WTC11 (cell line): ENCODE results near the gene ZNF317. TPM values are rescaled to one million over a fixed set of nuclear protein-coding genes. Genes with fewer than 3 reads are reported as not detected.

ENCODE experiments used
- ATAC-seq: fragments of 200-7000 bp; cut with Tn5 transposase; 2 replicates; pipeline ENCODE4 v1.10.0; 2021; ENCODE audit warnings: mild to moderate bottlenecking, moderate library complexity
- CTCF ChIA-PET: fragments of 300-600 bp; sonication (Branson Sonifier 250); formaldehyde crosslinking; loops from one replicate; lab custom pipeline; 2021; ENCODE audit warnings: antibody characterized with exemption; lab: Charles Lee
- POLR2A ChIA-PET: fragments of 350-600 bp; sonication (Branson Sonifier 250); formaldehyde crosslinking; loops from one replicate; lab custom pipeline; 2021; ENCODE audit warnings: antibody characterized with exemption; lab: Charles Lee
- DNase-seq: peaks from one replicate; pipeline ENCODE4 v3.0.0; 2021; ENCODE audit warnings: low spot score
- H3K27ac Mint-ChIP-seq: 2 replicates; pipeline ENCODE4 v1.8.0; 2021; ENCODE audit warnings: mixed read lengths
- H3K27me3 Mint-ChIP-seq: 2 replicates; pipeline ENCODE4 v1.8.0; 2021; ENCODE audit warnings: low read depth, mild to moderate bottlenecking, moderate library complexity, mixed read lengths
- H3K36me3 Mint-ChIP-seq: 2 replicates; pipeline ENCODE4 v1.8.0; 2021; ENCODE audit warnings: mixed read lengths
- H3K4me1 Mint-ChIP-seq: 2 replicates; pipeline ENCODE4 v1.8.0; 2022; ENCODE audit warnings: mixed read lengths
- H3K4me3 Mint-ChIP-seq: 2 replicates; pipeline ENCODE4 v1.8.0; 2021; ENCODE audit warnings: mild to moderate bottlenecking, moderate library complexity, mixed read lengths
- H3K9me3 Mint-ChIP-seq: 2 replicates; pipeline ENCODE4 v1.8.0; 2021; ENCODE audit warnings: mixed read lengths
- CBFB ChIP-seq: sonication (generic); formaldehyde crosslinking; IDR thresholded peaks from 2 replicates; pipeline ENCODE4 v1.8.1; 2022; ENCODE audit warnings: mild to moderate bottlenecking, low read depth, missing genetic modification reagents
- CREB1 ChIP-seq: sonication (generic); formaldehyde crosslinking; IDR thresholded peaks from 2 replicates; pipeline ENCODE4 v1.8.0; 2023; ENCODE audit warnings: mild to moderate bottlenecking, missing genetic modification reagents
- CREM ChIP-seq: sonication (generic); formaldehyde crosslinking; IDR thresholded peaks from 2 replicates; pipeline ENCODE4 v1.8.1; 2022; ENCODE audit warnings: mild to moderate bottlenecking, missing genetic modification reagents, moderate library complexity
- E2F4 ChIP-seq: sonication (generic); formaldehyde crosslinking; IDR thresholded peaks from 2 replicates; pipeline ENCODE4 v1.8.1; 2022; ENCODE audit warnings: low read depth, mild to moderate bottlenecking, moderate library complexity, missing genetic modification reagents, borderline replicate concordance
- EMX1 ChIP-seq: fragments of 250-450 bp; sonication (Bioruptor Pico); IDR thresholded peaks from 2 replicates; pipeline ENCODE4 v1.8.0; 2021; ENCODE audit warnings: mild to moderate bottlenecking
- FOXJ3 ChIP-seq: sonication (generic); formaldehyde crosslinking; IDR thresholded peaks from 2 replicates; pipeline ENCODE4 v1.9.0; 2021; ENCODE audit warnings: missing genetic modification reagents, mild to moderate bottlenecking, borderline replicate concordance
- FOXK1 ChIP-seq: sonication (generic); formaldehyde crosslinking; IDR thresholded peaks from 2 replicates; pipeline ENCODE4 v1.8.0; 2022; ENCODE audit warnings: mild to moderate bottlenecking, moderate library complexity, missing genetic modification reagents
- GRHL2 ChIP-seq: fragments of 250-450 bp; sonication (Bioruptor Pico); IDR thresholded peaks from 2 replicates; pipeline ENCODE4 v1.8.0; 2022; ENCODE audit warnings: mild to moderate bottlenecking, moderate library complexity; ENCODE audit not compliant: insufficient replicate concordance, severe bottlenecking
- GTF2I ChIP-seq: fragments of 250-450 bp; sonication (Bioruptor Pico); conservative IDR thresholded peaks from 2 replicates; pipeline ENCODE4 v1.4.0; 2021; ENCODE audit warnings: mild to moderate bottlenecking
- MLX ChIP-seq: sonication (generic); formaldehyde crosslinking; IDR thresholded peaks from 2 replicates; pipeline ENCODE4 v1.8.1; 2023; ENCODE audit warnings: mild to moderate bottlenecking, missing genetic modification reagents, moderate library complexity
- MXD4 ChIP-seq: fragments of 250-450 bp; sonication (Bioruptor Pico); IDR thresholded peaks from 2 replicates; pipeline ENCODE4 v1.8.0; 2021; ENCODE audit warnings: mild to moderate bottlenecking, moderate library complexity, borderline replicate concordance
- NFATC4 ChIP-seq: fragments of 250-450 bp; sonication (Bioruptor Pico); IDR thresholded peaks from 2 replicates; pipeline ENCODE4 v1.9.0; 2021; ENCODE audit warnings: mild to moderate bottlenecking
- NFYB ChIP-seq: sonication (generic); formaldehyde crosslinking; conservative IDR thresholded peaks from 2 replicates; pipeline ENCODE4 v1.8.0; 2022; ENCODE audit warnings: low read depth, missing genetic modification reagents
- SP1 ChIP-seq: sonication (generic); formaldehyde crosslinking; conservative IDR thresholded peaks from 2 replicates; pipeline ENCODE4 v1.8.1; 2022; ENCODE audit warnings: missing genetic modification reagents
- TCF7 ChIP-seq: sonication (generic); formaldehyde crosslinking; IDR thresholded peaks from 2 replicates; pipeline ENCODE4 v1.8.0; 2022; ENCODE audit warnings: mild to moderate bottlenecking, low read depth, missing genetic modification reagents, moderate library complexity
- USF1 ChIP-seq: sonication (generic); formaldehyde crosslinking; IDR thresholded peaks from 2 replicates; pipeline ENCODE4 v1.8.0; 2022; ENCODE audit warnings: mild to moderate bottlenecking, missing genetic modification reagents
- ZNF232 ChIP-seq: sonication (generic); formaldehyde crosslinking; IDR thresholded peaks from 2 replicates; pipeline ENCODE4 v1.8.0; 2022; ENCODE audit warnings: mild to moderate bottlenecking, missing genetic modification reagents
- ZNF263 ChIP-seq: sonication (generic); formaldehyde crosslinking; IDR thresholded peaks from 2 replicates; pipeline ENCODE4 v1.8.1; 2022; ENCODE audit warnings: low read depth, mild to moderate bottlenecking, moderate library complexity, missing genetic modification reagents
- ZNF416 ChIP-seq: fragments of 250-450 bp; sonication (Bioruptor Pico); IDR thresholded peaks from 2 replicates; pipeline ENCODE4 v1.9.0; 2021; ENCODE audit warnings: mild to moderate bottlenecking, inconsistent platforms
- total RNA-seq: library from RNA; stranded (reverse); gene quantifications from 3 replicates; pipeline ENCODE4 v1.2.3, GENCODE V29; 2021
- TF ChIP-seq, protein P1 (sequence below): fragments of 250-450 bp; sonication (Bioruptor Pico); IDR thresholded peaks from 2 replicates; pipeline ENCODE4 v1.9.0; 2021; ENCODE audit warnings: moderate library complexity, mild to moderate bottlenecking, inconsistent platforms, borderline replicate concordance
- TF ChIP-seq, protein P2 (sequence below): sonication (generic); formaldehyde crosslinking; IDR thresholded peaks from 2 replicates; pipeline ENCODE4 v1.8.1; 2023; ENCODE audit warnings: mild to moderate bottlenecking, missing genetic modification reagents
- TF ChIP-seq, protein P3 (sequence below): sonication (generic); formaldehyde crosslinking; IDR thresholded peaks from 2 replicates; pipeline ENCODE4 v1.8.0; 2022; ENCODE audit warnings: missing genetic modification reagents

ZNF317 gene
- total RNA-seq, 1 experiment from 2014 or later: 38.7 TPM

GRCh38 chr19:9126900-9127405, 13.2 kb upstream of the ZNF317 start, which contains the start of gene OR7G3:
OR7G3 (minus strand) TSS chr19:9126950; CDS start chr19:9126950, 0 bp downstream.
- TF ChIP-seq E2F4 (CRISPR knock-in tag) (no peak), GTF2I (CRISPR knock-in tag) (no peak), EMX1 (CRISPR knock-in tag) (no peak), CREB1 (CRISPR knock-in tag) (no peak), CBFB (no peak), GRHL2 (CRISPR knock-in tag) (no peak), MLX (CRISPR knock-in tag) (no peak)
- TF ChIP-seq, protein P1, sequence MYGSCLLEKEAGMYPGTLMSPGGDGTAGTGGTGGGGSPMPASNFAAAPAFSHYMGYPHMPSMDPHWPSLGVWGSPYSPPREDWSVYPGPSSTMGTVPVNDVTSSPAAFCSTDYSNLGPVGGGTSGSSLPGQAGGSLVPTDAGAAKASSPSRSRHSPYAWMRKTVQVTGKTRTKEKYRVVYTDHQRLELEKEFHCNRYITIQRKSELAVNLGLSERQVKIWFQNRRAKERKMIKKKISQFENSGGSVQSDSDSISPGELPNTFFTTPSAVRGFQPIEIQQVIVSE (CRISPR knock-in tag): no peak
- TF ChIP-seq, protein P2, sequence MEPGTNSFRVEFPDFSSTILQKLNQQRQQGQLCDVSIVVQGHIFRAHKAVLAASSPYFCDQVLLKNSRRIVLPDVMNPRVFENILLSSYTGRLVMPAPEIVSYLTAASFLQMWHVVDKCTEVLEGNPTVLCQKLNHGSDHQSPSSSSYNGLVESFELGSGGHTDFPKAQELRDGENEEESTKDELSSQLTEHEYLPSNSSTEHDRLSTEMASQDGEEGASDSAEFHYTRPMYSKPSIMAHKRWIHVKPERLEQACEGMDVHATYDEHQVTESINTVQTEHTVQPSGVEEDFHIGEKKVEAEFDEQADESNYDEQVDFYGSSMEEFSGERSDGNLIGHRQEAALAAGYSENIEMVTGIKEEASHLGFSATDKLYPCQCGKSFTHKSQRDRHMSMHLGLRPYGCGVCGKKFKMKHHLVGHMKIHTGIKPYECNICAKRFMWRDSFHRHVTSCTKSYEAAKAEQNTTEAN (CRISPR knock-in tag): no peak
- peaks cover 30% of the 10 kb centered on the region for H3K36me3 Mint-ChIP-seq
- CTCF ChIA-PET: no interaction called here
- POLR2A ChIA-PET: no interaction called here
- H3K4me1 Mint-ChIP-seq: no peaks in the 10 kb centered on the region
- no peak for ATAC-seq
- H3K27me3 Mint-ChIP-seq: peaks cover 22% of the 10 kb centered on the region
- no peak within 1 kb of the TSS for H3K27ac Mint-ChIP-seq
- peaks cover 50% of the 10 kb centered on the region for H3K9me3 Mint-ChIP-seq
- DNase-seq: no peak
- no peak within 1 kb of the TSS for H3K4me3 Mint-ChIP-seq

DNA sequence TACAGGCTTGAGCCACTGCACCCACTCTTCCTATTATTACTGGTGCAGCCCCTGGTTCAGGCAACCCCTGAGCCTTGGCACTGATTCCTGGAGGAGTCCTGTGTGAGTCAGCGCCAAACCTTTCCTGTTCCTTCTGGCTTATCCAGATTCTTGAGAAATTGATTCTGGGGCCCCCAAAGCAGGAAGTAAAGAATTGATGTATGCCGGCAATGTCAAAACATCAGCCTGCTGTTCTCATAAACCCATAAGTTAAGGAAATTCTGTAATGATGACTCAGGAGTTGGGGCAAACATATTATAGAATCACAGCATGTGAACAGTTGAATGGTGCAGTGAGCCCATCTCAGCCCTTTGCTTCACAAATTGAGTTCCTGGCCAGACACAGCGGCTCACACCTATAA, 12.0 kb upstream of the ZNF317 start:
- peaks cover 27% of the 10 kb centered on the region for H3K36me3 Mint-ChIP-seq
- peaks cover 25% of the 10 kb centered on the region for H3K27me3 Mint-ChIP-seq
- ChIA-PET POLR2A (no interaction called here), CTCF (no interaction called here)
- no peak overlapping the region for H3K27ac Mint-ChIP-seq
- H3K9me3 Mint-ChIP-seq: peaks cover 49% of the 10 kb centered on the region
- no peaks in the 10 kb centered on the region for H3K4me1 Mint-ChIP-seq
- no peak overlapping the region for H3K4me3 Mint-ChIP-seq
- no peak for ATAC-seq
- DNase-seq: no peak
- TF ChIP-seq TCF7 (CRISPR knock-in tag) (no peak), NFYB (CRISPR knock-in tag) (no peak), FOXJ3 (CRISPR knock-in tag) (no peak), SP1 (CRISPR knock-in tag) (no peak), ZNF263 (CRISPR knock-in tag) (no peak), MXD4 (CRISPR knock-in tag) (no peak), ZNF416 (CRISPR knock-in tag) (no peak), MLX (CRISPR knock-in tag) (no peak), NFATC4 (CRISPR knock-in tag) (no peak), CREM (no peak), FOXK1 (CRISPR knock-in tag) (no peak), USF1 (CRISPR knock-in tag) (no peak), ZNF232 (CRISPR knock-in tag) (no peak), CBFB (no peak)
- TF ChIP-seq, protein P3, sequence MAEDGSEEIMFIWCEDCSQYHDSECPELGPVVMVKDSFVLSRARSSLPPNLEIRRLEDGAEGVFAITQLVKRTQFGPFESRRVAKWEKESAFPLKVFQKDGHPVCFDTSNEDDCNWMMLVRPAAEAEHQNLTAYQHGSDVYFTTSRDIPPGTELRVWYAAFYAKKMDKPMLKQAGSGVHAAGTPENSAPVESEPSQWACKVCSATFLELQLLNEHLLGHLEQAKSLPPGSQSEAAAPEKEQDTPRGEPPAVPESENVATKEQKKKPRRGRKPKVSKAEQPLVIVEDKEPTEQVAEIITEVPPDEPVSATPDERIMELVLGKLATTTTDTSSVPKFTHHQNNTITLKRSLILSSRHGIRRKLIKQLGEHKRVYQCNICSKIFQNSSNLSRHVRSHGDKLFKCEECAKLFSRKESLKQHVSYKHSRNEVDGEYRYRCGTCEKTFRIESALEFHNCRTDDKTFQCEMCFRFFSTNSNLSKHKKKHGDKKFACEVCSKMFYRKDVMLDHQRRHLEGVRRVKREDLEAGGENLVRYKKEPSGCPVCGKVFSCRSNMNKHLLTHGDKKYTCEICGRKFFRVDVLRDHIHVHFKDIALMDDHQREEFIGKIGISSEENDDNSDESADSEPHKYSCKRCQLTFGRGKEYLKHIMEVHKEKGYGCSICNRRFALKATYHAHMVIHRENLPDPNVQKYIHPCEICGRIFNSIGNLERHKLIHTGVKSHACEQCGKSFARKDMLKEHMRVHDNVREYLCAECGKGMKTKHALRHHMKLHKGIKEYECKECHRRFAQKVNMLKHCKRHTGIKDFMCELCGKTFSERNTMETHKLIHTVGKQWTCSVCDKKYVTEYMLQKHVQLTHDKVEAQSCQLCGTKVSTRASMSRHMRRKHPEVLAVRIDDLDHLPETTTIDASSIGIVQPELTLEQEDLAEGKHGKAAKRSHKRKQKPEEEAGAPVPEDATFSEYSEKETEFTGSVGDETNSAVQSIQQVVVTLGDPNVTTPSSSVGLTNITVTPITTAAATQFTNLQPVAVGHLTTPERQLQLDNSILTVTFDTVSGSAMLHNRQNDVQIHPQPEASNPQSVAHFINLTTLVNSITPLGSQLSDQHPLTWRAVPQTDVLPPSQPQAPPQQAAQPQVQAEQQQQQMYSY: no peak
